Measurements from ENCODE around the gene SLX4IP.

DNA sequence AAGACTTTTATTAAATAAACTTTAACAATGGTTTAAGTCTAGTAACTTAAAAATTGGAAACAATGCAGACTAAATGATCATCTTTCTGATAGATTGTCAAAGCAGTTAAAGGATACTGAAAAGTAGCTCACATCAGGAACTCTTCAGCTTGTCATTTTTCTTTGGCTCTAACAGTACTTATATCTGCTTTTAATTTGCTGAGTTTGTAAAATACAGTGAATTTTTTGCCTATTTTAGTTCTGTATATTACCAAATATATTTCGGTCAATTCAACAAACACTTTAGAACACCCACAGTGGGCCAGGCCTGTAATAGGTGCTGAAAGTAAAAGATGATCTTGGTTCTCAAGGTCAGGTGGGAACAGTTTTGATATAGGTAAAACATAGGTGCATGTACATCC, 23.4 kb upstream of the SLX4IP start:
- TF ChIP-seq, protein P1, sequence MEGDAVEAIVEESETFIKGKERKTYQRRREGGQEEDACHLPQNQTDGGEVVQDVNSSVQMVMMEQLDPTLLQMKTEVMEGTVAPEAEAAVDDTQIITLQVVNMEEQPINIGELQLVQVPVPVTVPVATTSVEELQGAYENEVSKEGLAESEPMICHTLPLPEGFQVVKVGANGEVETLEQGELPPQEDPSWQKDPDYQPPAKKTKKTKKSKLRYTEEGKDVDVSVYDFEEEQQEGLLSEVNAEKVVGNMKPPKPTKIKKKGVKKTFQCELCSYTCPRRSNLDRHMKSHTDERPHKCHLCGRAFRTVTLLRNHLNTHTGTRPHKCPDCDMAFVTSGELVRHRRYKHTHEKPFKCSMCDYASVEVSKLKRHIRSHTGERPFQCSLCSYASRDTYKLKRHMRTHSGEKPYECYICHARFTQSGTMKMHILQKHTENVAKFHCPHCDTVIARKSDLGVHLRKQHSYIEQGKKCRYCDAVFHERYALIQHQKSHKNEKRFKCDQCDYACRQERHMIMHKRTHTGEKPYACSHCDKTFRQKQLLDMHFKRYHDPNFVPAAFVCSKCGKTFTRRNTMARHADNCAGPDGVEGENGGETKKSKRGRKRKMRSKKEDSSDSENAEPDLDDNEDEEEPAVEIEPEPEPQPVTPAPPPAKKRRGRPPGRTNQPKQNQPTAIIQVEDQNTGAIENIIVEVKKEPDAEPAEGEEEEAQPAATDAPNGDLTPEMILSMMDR (conservative IDR thresholded peaks at IDR 0.05 in 1 of 2, IDR thresholded peaks at IDR 0.05 in 1 of 2; ENCODE audit: extremely low read depth in 1 of 2, insufficient read depth in 1 of 2, low read depth in 1 of 2, low read length in 2 of 2), result no peak
- TF ChIP-seq EZH2 (IDR thresholded peaks at IDR 0.05; ENCODE audit: borderline replicate concordance, low read length), result no peak
